ENCODE results near the gene IPO4.

DNA sequence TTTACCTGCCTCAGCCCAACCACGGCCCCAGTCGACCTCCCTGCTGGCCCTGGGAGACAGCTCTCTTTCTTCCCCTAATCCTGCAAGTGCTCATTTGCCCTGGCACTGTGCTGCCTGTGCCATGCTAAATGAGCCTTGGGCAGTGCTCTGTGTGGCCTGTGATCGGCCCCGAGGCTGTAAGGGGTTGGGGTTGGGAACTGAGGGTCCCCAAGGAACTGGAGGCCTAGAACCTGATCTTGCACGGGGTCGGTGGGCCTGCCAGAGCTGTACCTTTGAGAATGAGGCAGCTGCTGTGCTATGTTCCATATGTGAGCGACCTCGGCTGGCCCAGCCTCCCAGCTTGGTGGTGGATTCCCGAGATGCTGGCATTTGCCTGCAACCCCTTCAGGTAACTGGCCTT is 38.6 kb downstream of the IPO4 start:
- no peak for TF ChIP-seq POLR2AphosphoS5 (IDR thresholded peaks at IDR 0.05; ENCODE audit: low read depth)
- no peak for TF ChIP-seq CTCF (IDR thresholded peaks at IDR 0.05; ENCODE audit: insufficient read depth, low read length)
- TF ChIP-seq REST (IDR thresholded peaks at IDR 0.05; ENCODE audit: insufficient replicate concordance, low read depth): no peak
- no peak for TF ChIP-seq GABPA (IDR thresholded peaks at IDR 0.05; ENCODE audit: low read depth)
- no peak for TF ChIP-seq SPI1 (IDR thresholded peaks at IDR 0.05; ENCODE audit: borderline replicate concordance, low read depth)

Measured in HL-60 (cell line).